ENCODE measurements around the gene PRKCB.
"Not testable (repeated sequence)": the region's sequence is repeated elsewhere in the genome, so short reads cannot be mapped to it uniquely, and the experiment has no call there.

PRKCB gene

DNA sequence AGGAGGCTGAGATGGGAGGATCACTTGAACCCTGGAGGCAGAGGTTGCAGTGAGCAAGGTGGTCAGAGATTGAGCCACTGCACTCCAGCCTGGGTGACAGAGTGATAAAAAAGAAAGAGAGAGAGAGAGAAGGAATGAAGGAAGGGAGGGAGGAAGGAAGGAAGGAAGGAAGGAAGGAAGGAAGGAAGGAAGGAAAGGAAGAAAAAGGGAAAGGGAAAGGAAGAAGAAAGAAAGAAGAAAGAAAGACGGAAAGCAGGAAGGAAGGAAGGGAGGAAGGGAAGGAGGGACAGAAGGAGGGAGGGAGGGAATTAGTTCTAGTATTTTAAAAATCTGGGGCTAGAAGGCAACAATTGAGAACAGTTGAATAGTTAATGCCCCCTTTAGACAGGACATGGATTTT is 258.9 kb downstream of the PRKCB start:
- no peak for DNase-seq (ENCODE audit: low read depth)

DNA sequence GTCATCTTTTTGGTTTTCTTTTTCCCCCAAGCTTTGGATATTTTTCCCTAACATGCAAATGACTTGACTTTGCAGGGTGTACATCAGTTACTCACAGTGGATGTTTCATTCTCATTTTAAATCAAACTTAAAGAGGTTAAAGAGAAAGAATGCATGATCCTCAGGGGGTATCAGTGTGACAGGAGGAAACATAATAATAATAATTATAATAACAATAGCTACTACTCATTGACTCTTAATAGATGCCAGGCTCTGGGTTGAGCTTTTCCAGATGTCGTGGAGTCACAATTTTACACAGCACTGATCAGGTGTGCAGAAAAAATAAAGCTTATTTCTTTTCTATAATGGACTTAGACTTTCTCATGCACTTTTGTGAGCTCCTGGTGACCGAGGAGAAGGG is 263.1 kb downstream of the PRKCB start:
- DNase-seq (ENCODE audit: low read depth) = no peak

DNA sequence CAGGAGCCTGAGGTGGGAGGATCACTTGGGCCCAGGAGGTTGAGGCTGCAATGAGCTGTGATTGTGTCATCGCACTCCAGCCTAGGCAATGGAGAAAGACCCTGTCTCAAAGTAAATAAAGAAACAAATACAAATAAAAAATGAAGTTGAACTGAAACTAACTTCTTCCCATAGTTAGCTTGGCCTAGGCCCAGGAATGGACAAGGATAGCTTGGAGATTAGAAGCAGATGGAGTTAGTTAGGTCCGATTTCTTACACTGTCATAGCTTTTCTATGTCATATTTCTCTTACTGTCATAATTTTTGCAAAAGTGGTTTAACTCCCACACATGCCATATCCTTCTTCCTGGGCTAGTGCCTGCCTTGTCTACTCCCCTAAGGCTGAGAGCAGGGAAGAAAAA is 265.6 kb downstream of the PRKCB start:
- DNase-seq (ENCODE audit: low read depth) = no peak

DNA sequence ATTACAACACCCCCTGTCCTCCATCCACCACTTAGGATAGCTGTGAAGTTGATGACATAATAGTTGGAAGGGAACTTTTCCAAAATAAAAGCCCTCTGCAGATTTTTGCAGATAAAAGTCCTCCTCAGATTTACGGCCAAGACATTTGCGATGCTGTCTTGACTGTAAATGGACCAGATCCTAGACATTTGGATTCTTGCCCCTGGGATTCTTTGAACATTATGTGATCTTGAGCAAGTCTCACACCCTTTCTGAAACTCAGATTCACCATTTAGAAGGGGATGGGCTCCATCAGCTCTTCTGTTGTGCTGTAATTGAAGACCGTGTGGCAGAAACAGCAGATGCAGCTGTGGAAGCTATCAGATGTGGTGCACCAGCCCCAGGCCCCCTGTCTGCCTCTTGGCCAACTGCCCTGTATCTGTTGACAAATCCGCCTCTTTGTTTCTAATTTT is 266.5 kb downstream of the PRKCB start:
- no peak for DNase-seq (ENCODE audit: low read depth)

DNA sequence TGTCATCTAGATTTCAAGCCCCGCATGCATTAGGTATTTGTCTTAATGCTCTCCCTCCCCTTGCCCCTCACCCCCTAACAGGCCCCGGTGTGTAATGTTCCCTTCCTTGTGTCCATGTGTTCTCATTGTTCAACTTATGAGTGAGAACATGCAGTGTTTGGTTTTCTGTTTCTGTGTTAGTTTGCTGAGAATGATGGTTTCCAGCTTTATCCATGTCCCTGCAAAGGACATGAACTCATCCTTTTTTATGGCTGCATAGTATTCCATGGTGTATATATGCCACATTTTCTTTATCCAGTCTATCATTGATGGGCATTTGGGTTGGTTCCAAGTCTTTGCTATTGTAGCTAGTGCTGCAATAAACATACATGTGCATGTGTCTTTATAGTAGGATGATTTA is 269.7 kb downstream of the PRKCB start:
- DNase-seq (ENCODE audit: low read depth) = not testable (repeated sequence)

DNA sequence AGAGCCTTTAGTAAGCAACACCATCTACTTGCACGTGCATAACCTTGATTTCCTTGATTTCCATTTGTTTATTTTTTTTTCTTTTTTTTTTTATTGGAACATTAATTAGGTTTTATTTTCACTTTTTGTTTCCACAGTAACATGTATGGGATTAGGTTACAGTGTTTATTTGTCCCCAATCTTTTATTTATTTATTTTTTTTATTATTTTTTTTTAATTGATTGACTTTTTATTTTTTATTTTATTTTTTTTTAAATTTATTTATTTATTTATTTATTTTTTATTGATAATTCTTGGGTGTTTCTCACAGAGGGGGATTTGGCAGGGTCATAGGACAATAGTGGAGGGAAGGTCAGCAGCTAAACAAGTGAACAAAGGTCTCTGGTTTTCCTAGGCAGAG is 272.3 kb downstream of the PRKCB start:
- DNase-seq (ENCODE audit: low read depth) = not testable (repeated sequence)

DNA sequence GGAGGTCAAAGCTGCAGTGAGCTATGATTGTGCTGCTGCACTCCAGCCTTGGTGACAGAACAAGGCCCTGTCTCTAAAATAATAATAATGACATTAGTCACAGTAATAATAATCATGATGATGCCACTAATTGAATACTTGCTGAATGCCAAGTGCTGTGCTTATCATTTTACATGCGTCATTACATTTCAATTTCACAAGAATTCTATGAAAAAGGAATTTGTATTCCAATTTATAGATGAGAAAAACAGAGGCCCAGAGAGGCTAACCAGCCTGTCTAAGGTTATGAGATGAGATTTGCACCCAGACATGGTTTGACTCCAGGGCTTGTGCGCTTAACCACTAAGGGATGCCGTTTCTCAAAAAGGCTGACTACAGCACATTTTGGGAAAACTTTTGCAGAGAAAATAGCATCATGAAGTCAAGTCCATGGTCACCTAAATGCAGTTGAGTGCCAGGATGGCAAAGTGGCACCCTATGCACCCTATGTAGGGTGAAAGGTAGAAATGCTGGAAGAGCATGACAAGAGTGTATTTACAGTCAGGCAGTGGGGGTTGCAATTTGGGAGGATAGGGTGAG is 276.0 kb downstream of the PRKCB start:
- no peak for DNase-seq (ENCODE audit: low read depth)

DNA sequence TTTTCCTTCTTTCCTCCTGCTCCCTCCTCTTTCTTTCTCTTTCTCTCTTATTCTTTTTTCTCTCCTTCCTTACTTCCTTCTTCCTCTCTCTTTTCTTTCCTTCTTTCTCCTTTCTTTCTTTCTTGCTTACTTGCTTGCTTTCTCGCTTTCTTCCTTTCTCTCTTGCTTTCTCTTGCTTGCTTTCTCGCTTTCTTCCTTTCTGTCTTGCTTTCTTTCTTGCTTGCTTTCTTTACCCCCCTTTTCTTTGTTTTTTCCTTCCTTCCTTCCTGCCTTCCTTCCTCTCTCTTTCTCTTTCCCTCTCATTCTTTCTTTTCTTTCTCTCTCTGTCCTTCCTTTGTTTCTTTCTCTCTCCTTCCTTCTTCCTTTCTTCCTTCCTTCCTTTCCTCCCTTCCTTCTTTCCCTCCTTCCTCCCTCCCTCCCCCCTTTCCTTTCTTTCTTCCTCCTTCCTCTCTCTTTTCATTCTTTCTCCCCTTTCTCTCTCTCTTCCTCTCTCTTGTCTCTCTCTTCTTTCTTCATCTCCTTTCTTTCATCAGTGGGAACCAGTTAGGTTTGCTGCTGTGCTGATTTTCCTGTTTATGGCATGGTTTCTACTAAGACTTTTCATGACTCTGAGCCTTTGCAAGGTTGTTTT is 277.4 kb downstream of the PRKCB start:
- DNase-seq (ENCODE audit: low read depth) = no peak

DNA sequence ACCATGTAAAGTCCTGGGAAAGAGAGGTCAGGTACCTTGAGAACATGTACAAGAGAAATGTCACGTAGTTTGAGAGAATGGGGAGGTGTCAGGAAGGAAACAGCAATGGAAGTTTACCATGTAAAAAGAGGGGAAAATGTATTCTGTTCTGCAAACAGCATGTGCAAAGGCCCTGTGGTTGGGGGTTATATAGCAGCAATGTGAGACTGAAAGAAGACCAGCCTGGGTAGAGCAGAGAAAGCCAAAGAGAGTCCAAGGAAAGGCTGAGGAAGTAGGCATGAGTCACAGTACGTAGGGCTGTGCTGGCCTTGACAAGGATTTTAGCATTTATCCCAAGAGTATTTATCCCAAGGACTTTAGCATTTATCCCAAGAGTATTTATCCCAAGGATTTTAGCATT is 279.1 kb downstream of the PRKCB start:
- DNase-seq (ENCODE audit: low read depth) = no peak

DNA sequence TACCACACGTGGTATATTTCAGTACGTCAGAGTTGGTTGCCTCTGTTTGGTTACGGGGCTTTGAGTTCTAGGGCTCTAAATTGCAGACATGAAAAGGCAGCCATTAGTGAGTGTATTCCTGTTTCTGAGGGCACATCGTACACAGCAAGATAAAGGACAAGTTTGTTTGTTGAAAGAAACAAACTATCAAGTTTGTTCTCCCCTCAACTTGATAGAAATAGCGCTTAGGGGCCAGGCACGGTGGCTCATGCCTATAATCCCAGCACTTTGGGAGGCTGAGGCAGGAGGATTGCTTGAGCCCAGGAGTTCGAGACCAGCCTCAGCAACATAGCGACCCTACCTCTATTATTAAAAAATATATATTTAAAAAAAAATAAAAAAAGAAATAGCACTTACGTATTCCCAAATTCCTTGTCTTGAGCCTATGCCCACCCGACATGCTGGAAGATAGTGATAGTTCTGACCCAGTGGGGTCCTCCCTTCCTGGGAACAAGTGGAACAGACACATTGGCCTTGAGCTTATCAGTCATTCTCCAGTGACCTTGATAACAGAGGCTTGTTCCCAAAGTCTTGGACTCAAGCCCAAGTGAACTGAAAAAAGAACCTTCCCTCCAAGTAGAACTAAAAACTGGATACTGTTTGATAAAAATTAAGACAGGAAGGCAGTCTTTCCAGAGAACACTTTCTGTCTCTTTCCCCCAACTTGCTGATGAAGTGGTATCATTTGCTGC is 280.4 kb downstream of the PRKCB start:
- DNase-seq (ENCODE audit: low read depth) = no peak

DNA sequence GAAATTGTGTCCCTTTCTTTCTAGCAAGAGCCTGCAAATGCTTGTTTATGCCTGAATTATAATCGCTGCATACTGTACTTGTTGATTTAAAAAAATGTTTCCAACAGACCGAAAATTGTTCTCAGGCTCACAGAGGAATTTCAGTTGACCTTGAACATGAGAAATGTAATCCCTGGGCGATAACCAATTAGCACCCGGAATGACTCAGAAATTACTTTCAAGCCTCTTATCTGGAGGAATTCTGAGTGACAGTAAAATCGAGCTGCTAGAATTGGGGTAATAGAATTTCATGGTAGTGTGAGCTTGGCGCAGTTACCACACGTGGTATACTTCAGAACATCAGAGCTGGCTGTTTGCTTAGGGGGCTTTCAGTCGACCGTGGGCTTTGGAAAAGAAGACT is 281.2 kb downstream of the PRKCB start:
- no peak for DNase-seq (ENCODE audit: low read depth)

DNA sequence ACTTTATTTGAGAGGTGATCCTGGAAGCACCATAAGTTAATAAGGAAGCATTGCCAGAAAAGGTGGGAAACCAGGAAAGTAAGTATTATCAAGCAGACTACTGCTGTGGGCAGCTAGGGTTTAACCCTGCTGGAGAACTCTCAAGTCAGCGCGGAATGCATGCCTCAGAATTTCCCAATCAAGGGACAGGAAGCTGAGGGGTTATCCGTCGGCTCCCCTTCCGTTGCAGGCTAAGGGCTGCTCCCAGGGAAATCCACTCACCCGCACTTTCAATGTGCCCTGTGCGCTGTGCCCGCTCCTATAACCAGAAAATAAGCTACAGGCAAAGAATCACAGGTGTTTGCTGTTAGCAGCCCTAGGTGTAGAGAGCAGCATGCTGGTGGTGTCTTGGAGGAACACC is 281.9 kb downstream of the PRKCB start:
- DNase-seq (ENCODE audit: low read depth) = no peak

DNA sequence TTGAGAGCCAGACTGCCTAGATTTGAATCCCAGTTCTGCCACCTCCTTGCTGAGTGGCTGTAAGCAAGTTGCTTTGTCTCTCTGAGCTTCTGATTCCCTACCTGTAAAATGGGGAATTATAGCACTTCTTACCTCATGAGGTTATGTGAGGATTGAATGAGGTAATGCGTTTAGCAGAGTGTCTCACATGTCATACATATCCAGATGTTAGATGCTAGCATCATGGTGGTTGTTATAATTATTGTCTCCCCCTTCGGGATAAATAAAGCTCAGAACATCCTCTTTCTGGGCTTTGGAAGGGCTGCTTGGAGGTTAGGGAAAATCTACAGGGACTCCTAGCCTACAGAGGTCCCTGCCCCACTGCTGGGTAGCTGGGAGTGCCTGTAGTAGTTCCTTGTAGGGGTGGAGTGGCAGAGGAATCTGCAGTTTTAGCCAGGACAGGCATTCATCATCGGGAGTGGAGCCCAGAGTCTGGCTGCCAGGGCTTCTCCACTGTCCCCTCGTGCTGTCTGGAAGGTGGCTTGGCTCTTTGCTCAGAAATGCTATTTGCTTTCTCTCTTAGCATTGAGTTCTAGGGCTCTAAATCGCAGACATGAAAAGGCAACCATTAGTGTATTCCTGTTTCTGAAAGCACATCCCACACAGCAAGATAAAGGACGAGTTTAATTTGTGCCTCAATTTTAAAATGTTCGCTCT is 282.5 kb downstream of the PRKCB start:
- no peak for DNase-seq (ENCODE audit: low read depth)

DNA sequence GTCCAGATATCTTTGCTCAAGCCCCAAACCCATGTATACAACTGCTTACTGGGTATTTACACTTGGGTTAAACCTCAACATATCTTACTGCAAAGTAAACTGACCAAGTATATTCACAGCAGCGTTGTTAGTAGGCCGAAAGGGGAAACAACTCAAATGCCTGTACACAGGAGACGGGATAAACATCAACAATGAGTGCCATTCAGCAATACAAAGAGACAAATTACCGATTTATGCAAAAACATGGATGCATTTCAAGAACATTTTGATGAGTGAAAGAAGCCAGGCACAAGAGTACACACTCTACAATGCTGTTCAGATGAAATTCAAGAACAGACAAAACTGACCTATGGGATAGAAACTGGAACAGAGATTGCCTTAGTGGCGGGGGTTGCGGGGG is 284.0 kb downstream of the PRKCB start:
- no peak for DNase-seq (ENCODE audit: low read depth)

DNA sequence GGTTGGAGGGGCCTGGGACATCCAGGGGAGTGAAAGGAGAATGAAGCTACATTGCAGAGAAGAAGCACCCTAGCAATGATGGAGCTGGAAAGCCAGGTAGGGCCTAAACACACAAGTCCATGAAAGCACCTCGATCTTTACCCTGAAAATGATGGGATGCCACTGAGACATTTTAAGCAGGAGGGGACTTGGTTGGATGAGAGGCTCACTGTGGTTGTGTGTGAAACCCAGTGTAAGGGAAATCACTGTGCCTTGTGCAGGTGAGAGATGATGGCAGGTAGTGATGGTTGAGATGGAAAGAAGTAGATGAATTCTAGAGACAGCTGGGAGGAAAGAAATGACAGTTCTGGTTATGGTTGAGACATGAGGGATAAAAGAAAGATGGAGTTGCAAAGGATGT is 287.5 kb downstream of the PRKCB start:
- DNase-seq (ENCODE audit: low read depth) = no peak

DNA sequence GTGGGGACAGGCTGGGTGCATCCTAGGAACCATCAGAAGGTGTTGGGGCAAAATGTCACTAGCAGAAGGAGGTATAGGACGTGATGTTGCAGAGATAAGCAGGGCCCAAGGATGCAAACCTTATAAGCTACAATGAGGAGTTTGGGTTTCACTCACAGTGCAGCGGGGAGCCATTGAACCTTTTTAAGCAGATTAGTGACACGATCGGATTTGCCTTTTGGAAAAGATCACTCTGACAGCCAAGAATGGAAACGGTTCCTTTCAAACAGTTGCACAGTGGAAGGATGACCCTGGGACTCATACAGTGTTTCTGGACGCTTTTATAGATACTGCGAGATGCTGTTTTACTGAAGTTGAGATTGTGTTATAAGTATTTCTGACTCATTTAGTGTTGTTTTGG is 288.5 kb downstream of the PRKCB start:
- no peak for DNase-seq (ENCODE audit: low read depth)

DNA sequence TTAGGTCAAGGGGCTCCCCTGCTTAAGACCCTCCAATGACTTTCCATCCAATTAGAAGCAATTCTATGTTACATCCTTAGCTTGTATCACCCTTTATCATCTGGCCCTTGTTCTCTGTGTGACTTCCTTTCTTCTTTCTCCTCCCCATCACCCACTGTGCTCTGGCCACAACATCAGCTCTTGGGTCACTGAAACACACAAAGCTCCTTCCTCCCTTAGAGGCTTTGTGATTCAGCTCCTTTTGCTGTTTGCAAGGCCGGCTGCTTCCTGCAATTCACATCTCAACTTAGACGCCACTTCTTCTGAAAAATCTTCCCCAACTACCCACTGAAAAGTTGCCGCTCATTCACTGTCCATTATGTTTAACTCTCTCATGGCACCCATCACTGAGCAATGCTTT is 289.4 kb downstream of the PRKCB start:
- no peak for DNase-seq (ENCODE audit: low read depth)

DNA sequence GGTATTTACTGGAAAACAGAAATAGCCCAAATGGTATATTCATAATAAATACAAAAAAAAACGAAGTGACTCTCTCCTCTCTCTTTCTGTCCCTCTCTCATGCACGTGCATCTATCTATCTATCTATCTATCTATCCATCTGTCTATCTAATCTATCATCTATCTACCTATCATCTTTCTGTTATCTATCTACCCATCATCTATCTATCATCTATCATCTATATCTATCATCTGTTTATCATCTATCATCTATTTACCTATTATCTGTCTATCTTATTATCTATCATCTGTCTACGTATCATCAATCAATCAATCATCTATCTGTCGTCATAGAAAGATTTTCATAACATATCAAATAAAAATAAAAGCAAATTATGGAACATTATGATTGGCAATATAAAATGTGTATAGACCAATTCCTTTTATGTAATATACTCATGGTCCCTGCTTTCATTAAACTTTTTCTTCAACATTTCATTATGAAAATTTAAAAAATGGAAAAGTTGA is 293.7 kb downstream of the PRKCB start:
- no peak for DNase-seq (ENCODE audit: low read depth)

DNA sequence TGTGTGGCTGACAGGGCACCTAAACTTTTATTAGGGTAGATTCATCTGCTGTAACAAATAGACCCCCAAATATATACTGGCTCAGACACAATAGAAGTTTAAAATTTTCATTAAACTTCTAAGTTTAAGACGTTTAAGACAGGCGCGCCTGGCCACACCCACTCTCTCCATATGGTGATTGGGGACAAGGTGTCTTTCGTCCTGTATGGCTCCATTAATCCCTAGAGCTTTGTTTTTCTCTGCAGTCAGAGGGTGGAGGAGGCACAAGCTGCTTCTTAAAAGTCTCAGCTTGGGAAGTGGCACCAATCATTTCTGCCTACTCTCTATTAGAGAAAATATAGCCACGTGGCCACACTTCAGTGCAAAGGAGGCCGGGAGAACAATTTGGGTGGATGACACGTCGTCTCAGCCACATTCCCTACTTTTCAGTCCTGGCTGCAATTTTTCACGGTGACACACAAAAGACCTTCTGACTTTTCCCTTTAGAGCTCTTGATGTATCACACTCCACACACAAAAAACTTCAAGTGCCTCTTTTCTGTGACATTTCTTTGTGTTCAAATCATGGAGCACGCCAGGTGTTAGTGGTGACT is 294.8 kb downstream of the PRKCB start:
- no peak for DNase-seq (ENCODE audit: low read depth)

DNA sequence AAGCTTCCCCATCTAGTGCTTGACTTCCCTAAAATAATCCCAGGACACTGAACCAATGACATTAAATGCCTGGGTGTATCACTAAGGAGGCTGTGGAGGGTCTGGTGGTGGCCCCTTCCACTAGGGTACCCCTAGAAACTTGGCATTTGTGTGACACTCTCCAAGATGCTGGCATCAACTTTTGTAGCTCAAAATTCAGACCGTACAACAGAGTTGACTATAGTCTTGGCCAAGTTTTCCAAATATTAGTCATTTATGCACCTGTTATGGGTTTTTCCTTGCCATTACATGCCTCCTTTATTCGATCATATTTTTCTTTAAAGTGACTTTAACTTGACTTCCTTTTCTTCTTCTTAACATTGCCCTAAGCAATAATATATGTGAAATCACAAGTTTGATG is 295.5 kb downstream of the PRKCB start:
- no peak for DNase-seq (ENCODE audit: low read depth)

DNA sequence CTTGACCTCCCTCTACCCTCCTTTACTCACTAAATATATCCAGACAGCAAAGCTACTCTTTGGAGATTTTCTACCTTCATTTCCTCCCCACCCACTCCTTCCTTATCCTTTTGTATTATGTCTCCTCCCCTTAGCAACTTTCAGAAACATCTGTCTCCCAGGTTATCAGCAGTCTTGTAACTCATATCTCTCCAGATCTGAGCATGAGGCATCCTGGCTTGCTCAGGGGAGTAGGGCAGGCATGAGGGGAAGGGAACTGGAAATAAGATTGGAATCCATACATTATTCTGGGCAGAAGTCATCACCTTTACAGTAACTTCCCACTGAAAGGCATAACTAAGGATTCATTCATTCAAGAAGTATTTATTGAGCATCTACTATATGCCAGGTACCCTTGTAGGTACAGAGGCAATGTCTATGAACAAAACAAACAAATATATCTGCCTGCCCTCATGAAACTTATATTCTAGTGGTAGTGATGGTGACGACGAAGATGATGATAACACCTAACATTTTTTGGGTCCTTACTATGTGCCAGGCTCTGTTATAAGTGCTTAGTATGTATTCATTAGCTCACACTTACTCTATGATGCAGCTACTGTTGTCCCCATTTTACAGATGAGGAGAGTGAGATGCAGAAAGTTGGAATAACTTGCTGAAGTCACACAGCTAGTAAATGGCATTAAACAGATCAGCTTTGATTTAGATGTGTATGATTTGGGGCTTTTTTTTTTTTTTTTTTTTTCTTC is 296.4 kb downstream of the PRKCB start:
- no peak for DNase-seq (ENCODE audit: low read depth)

DNA sequence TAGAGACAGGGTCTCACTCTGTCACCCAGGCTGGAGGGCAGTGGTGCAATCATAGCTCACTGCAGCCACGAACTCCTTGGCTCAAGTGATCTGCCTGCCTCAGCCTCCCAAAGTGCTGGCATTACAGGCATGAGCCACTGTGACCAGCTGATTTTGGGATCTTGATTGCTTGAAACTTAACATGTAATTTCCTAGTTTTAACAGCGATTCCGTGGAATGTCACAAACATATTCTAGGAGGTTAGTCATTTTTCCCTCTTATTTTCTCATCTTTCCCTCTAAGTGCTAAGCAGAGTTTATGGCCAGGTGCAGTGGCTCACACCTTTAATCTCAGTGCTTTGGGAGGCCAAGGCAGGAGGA is 297.0 kb downstream of the PRKCB start:
- no peak for DNase-seq (ENCODE audit: low read depth)

Measured in HS-27A (cell line).